ENCODE results near the gene PMEPA1.

The PMEPA1 gene

DNA sequence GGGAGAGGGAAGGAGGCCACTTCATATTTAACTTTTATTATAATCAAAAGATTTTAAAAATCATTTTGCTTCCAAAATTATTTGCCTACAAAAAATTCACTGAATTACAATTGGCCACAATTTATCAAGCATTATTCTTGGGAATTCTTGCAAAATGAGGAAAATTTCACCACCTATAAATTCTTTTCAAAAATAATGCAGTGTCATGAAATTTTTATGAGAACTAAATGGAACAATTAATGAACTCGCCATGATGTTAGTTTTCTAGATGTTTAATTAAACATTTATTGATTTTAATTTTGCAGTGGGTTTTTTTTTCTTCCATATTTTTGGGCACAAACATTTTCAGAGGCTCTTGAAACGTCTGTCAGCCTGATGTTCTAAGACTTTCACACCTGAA lies 83.8 kb downstream of the PMEPA1 start:
- DNase-seq (ENCODE audit: low read depth in 1 of 2, low spot score in 1 of 2): no peak

DNA sequence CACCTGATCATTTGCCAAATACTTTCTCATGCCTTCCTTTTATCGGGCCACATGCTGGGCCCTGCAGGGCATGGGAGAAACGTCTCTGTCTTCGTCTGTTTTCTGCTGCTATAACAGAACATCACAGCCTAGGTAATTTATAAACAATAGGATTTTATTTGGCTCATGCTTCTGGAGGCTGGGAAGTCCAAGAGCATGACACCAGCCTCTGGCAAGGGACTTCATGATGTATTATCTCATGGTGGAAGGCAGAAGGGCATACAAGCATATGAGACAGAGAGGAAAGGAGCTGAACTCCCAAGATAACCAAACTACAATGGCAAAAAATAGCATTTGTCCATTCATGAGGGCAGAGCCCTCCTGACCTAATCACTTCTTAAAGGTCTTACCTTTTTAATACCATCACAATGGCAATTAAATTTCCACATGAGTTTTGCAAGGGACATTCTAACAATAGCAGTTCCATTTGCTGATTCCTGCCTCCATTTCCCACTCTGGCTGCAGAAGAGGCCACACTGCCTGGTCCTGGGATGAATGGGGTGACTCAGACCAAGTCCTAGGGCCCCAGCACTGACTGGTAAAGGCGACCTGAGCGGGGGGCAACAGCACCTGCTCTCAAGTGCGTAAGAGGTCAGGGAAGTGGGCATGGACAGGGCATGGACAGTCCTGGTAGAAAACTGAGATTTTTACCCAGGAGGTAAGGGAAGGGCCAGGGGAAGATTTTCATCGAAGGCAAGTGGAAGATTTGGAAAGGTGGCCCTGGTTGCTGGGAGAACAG lies 84.4 kb downstream of the PMEPA1 start:
- DNase-seq (ENCODE audit: low read depth in 1 of 2, low spot score in 1 of 2): no peak

DNA sequence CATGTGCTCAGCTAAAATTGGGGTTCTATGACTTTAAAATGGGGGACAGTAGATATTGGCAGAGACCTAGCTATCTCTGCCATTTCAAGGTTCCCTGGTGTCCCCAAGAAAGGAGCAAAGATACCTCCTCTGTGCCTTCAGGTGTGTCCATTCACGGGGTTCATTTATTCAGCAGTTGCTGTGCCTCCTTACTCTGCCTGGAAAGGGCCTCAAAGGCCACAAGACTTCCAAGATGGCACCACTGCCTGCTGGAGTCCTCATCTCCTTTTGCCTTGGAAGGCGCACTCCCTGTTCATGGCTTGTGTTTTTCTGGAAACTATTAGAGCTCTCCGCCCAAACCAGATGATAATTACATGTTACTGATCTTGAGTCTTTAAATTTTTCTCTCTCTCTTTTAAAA lies 85.7 kb downstream of the PMEPA1 start:
- no peak for DNase-seq (ENCODE audit: low read depth in 1 of 2, low spot score in 1 of 2)

DNA sequence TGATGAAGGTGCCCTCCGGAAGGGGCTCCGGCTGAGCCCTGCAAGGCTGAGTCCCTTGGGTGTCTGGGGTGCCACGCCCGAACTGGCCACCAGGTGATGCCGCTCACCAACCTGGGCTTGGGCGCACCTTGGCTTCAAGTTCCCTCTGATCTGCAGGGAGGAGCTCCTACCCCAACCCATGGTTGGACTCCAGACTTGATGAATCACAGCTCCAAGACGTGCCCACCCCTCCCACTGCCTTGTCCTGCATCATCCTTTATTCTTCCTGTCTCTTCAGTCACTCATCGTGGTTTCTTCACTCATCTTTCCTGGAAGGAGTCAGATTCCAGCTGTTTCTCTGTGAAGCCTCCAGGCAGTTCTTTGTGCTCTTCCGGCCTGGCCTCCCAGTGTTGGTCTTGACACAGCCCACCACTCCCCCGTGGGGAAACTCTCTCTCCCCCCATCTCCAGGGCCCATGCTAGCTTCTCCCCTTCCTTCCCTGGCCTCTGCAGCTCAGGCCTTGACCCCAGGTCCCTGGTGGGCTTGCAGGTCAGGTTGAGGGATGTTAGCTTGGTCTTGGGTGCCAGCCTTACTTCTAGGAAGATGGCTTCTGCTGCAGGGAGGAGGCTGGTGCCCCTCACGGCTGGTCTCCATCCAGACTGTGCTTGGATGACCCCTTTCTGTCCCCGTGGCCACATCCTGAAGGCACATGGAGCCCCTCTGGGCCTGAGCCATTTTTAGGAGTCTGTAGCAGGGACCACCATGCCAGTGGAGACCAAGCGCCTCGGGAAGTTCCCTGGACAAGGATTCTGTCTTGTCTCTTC lies 87.0 kb downstream of the PMEPA1 start:
- DNase-seq (ENCODE audit: low read depth in 1 of 2, low spot score in 1 of 2): peak; percentile 52 to 58

DNA sequence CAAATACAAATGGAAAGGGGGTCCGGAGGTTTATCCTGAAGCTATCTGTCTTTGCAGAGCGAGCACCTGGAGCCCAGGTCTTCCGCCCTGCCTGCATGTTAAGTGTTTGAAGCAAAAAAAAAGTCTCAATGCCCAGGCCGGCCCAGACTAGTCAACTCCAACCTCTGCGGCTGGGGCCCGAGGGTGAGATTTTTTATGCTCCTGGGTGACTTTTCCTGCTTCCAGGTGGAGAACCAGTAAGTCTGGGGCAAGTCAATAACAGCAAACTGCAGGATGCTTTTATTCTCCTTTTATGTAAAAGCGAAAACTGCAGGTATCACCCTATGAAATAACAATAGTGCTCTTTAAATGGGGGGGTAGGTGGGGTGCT lies 87.6 kb downstream of the PMEPA1 start:
- DNase-seq (ENCODE audit: low read depth in 1 of 2, low spot score in 1 of 2): no peak

DNA sequence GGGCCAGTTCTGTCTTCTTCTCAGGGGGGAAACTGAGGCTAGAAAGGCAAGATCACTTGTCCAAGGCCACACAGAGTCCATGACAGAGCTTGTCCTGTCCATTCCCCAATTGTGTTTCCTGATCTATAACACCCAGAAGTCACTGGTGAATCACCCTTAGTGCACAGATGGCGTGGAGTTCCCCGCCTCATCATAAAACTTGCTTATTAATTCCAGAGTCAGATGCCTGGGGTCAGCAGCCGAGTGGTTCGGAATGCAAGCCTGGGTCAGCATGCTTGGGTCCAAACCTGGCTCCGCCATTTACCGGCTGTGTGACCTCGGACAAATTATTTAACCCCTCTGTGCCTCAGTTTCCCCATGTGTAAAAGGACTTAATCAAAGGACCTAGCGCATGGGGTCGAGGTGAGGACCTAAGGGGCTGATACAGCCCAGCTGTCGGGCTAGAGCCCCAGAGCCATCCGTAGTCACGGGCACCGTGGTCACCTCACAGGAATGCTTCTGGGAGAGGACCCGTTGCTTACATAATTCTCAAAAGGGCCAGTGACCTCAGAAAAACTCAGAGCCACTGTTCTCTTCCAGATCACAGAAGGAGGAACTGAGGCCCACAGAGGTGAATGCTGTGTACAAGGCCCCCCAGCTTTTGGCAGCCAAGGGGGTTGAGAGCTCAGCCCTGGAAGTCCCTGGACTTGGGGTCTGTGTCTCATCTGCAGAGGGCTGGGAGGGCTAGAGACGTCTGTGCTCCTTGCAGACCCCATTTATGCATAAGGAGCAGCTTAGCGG lies 88.2 kb downstream of the PMEPA1 start:
- no peak for DNase-seq (ENCODE audit: low read depth in 1 of 2, low spot score in 1 of 2)

DNA sequence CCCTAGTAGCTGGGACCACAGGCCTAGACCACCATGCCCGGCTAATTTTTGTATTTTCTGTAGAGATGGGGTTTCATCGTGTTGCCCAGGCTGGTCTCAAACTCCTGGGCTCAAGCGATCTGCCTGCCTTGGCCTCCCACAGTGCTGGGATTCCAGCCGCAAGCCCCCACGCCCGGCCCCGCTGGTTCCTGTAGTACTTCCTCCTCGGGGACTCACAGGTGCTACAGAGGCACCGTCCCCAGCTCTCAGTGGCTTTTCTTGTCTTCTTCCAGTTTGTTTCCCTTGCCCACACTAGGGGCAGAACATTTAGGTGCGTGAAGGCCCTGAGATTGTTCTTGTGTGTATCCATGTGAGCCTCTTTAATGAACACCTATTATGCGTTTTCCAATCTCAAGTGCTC lies 88.8 kb downstream of the PMEPA1 start:
- DNase-seq (ENCODE audit: low read depth in 1 of 2, low spot score in 1 of 2): no peak

DNA sequence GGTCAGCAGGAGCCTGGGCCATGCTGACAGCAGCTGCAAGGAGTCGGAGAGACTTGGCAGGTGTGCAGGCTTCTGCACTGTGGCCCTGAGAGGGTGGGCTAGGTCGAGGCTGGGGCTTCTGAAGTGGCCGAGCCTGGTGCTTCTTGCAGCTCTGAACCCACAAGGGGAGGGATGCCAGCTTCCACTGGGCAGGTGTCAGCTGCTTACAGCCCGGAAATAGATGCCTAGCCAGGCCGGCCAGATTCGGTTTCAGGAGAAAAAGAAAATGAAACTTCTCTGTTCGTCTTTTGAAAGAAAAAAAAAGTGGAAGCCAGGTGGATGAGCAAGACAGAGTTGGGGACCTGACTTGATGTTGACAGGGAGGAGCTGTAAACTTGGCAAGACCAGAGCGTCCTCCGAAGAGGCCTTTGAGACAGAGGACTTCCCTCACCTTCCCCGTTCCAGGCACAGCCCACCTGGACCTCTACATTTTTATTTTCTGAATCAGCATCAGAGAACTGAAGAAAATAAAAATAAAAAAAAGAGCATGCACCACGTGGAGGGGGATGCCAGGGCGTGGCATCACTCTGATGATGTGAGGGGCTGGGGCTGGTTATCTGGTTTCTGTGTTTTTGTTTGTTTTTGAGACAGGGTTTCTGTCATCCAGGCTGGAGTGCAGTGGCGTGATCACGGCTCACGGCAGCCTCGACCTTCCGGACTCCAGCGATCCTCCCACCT lies 89.4 kb downstream of the PMEPA1 start, which contains the start of gene ZBP1:
Gene ZBP1, minus strand, starts transcription at position 153 of the 717 bp plus-strand sequence. Its CDS starts 131 bp downstream, at position 22.
- DNase-seq (ENCODE audit: low read depth in 1 of 2, low spot score in 1 of 2): no peak

DNA sequence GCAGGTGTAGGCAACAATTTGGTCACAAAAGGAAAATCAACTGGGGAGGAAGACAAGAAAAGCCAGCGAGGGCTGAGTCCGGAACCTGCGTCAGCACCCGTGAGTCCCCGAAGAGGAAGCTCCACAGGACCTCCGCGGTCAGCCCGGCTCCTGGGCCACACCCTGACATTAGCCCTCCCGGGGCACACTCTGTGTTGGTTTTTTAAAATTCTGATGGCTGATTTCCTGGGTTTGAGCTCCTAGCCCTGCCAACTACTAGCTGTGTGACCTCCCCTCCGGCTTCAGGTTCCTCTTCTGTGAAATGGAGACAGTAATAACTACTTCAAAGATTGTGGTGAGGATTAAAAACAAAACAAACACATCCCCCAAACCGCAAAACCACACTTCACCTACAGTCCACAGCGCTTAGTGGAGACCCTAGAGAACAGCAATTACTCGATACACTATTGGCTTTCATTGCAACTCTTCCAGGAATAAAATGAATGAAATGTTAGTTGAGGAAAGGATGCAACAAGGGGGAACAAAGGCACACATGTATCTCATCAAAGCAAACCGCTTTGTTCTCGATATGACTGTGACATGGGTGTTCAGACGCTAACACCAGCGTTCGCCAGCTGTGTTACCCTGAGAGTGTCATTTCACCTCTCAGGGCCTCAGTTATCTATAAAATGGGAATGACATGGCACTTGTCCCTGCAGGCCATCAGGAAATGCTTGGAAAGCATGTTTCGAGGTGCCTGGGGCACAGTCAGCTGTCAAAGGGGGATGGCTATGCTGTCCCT lies 90.6 kb downstream of the PMEPA1 start:
- DNase-seq (ENCODE audit: low read depth in 1 of 2, low spot score in 1 of 2): peak in 1 of 2 donors; percentile 44

DNA sequence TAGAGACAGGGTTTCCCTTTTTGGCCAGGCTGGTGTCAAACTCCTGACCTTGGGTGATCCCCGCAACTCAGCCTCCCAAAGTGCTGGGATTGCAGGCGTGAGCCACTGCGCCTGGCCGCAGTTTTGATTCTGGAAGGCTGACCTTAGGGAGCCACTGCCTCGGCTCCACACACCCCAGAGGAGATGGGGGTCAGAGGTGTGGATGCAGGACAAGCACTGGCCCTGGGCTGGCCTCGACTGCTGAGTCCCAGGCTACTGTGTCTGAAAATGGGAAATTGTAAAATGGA lies 91.1 kb downstream of the PMEPA1 start:
- DNase-seq (ENCODE audit: low read depth in 1 of 2, low spot score in 1 of 2): no peak

DNA sequence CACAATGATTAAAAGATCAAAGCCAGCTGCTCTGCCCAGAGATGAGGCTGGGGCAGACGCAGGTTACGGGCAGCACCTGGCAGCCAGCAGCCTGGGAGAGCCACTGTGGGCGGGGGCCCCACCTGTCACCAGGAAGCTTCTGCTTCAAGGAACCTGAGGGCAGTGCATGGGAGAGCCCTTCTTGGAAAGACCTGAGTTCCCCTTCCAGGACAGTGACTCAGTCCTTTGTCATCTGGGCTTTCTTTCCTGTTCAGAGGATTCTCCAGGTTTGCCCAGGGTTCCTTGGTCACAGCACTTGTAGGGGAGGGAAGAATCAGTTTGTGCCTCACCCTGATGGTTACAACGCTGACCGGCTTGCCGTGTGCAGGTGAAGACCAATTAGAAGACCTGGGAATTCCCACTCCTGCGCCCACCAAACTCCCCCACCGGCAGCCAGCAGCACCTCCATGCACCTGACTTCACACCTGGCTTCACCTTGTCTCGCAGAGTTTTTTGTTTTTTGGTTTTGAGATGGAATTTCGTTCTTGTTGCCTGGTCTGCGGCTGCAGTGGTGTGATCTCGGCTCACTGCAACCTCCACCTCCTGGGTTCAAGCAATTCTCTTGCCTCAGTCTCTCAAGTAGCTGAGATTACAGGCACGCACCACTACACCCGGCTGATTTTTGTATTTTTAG lies 91.6 kb downstream of the PMEPA1 start:
- DNase-seq (ENCODE audit: low read depth in 1 of 2, low spot score in 1 of 2): no peak

DNA sequence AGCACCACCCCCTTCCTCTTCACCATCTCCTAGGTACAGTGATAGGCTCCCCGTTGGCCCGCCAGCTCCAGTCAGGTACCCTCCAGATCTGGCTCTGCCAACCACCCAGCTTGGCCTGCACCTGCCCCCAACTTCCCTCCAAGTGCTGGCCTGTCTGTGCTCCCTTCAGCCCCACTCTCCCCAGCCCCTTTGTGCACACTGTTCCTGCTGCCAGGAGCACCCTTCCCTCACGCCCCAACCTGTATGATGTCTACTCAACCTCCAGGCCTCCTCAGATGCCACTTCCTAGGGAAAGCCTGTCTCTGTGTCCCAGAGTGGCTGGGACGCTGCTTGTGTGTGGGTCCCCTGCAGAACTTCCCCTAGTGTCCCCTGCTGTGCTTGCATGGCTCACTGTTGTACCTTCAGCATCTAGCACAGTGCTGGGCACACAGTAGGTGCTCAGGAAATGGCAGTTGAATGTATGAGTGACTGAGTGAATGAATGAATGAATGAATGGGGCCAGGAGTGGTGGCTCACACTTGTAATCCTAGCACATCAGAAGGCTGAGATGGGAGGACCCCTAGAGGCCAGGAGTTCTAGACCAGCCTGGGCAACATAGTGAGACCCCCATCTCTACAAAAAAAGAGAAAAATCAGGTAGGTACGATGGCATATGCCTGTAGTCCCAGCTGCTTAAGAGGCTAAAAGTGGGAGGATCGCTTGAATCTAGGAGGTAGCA lies 92.6 kb downstream of the PMEPA1 start:
- DNase-seq (ENCODE audit: low read depth in 1 of 2, low spot score in 1 of 2): no peak

DNA sequence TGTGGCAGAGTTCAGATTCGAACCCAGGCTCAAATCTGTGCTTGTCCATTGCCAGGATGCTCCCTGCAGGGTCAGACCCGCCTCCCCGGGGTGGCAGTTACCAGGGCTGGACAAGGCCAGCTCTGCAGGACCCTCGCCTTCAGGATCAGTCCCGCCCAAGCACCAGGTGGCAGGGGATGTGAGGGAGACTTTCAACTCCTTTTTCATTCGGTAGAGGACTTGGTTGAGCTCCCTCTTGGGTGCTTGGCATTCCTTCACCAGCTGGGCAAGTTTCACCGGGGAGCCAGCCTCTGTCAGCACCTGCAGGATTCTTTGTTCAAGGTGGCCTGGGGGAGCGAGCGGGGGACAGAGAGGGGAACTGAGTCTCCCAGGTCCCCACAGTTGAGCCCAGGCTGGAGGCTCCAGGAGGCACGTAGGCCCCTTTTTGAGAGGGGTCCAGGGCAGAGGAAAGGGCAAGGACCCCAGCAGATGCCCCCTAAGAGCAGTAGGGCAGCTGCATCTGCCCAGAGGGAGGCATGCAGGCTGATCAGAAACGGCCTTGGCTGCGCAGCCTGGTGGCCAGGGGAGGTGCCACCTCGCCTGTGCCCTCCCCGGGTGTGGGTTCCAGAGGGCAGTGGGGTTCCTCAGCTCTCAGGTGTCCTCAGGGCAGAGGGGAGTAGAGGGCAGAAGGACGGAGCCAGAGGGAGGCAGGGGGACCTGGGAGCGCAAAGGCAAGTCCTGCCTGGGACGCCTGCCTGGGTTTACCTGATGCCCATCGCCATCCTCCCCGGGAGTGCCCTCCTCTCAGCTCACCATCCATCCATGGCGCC lies 93.5 kb downstream of the PMEPA1 start:
- DNase-seq (ENCODE audit: low read depth in 1 of 2, low spot score in 1 of 2): no peak

DNA sequence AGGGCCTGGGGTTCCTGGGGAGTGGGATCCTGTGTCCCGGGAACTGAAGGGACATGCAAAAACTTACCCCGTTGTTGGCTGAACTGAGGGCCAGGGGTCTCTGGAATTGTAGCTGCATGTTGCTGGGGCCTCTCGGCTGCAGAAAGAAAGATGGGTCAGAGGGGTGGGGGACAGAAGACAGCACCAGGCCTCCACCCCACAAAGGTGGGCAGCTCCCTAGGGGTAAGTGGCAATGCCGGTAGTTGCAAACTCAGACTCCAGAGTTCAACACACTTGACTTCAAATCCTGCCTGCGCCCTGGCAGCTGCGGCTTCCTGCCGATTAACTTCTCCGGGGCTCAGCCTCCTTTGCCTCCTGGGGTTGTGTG lies 94.4 kb downstream of the PMEPA1 start:
- DNase-seq (ENCODE audit: low read depth in 1 of 2, low spot score in 1 of 2): no peak

DNA sequence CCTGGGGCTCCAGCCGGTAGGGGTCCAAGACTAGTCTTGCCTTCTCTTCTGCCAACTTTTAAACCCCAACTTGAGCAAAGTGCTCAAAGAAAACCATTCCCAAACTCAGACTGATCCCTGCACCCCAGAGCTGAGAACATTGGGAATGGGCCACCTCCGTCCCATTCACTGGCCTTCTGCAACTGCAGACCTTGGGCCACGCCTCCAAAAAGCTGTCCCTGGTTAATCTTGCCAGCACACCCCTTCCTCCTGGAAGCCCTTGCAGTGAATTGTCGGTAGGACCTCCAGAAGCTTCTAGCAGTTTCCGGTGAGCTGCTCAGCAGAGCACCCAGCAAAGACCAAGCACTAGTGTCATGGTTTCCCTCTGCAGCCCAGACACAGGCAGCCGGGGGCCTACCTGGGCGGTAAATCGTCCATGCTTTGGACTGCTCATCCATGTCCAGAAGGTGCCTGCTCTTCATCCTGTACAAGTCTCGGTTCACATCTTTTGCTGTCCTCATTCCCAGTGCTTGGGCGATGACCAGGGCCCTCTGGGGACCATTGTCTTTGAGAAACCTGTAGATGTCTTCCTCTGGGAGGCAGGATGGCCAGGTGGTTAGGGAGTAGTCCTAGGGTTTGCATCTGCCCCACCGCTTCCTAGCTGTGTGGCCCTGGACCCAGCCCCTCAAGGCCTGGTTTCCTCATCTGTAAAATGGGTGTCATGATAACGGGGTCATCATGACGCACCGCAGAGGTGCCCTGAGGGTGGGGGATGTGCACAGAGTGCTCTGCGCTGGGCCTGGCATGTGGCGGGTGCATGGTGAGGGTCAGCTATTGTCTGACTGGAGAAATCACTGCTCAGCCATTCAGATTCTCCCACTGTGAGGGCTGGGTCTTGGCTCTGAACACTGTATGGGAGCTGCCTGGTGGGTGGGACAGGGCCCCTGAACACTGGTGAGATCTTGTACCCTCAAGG lies 95.0 kb downstream of the PMEPA1 start:
- no peak for DNase-seq (ENCODE audit: low read depth in 1 of 2, low spot score in 1 of 2)

DNA sequence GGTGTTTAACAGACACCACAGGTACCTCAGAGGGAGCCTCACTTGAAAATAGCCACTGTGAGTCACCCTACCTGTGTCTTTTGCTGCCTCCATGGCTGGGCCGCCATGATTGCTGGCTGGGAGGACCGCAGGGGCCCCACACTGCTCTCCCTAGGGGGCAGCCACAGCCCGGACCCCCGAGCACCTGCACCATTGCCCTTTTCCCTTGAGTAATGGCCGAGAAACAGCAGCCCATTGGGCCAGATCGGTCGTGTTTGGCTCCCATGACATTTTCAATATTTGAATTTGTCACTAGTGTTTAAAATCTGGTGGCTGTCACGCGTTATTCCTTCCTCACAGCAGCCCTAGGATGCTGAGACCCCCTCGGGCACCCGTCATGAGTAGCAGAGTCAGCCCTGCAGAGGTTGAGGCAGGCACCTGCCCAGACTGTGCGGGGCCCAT lies 96.3 kb downstream of the PMEPA1 start:
- DNase-seq (ENCODE audit: low read depth in 1 of 2, low spot score in 1 of 2): no peak

DNA sequence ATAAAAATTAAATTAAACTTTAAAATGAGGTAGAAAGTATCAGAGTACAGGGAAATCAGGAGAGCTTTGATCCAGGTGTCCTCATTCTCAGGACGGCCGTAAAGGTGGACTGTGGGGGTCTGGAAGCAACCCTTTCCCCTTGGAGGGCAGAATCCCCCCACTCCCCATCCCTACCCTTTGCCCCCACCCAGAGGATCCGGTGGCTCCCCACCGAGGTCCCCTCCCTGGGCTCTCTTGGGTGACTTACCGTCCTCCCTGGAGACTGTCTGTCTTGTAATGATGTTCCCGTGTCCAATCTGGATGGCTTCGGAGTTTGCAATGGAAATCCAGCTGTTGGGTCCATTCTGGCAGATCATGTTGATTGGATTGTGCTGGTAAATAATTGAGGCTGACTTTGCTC lies 96.9 kb downstream of the PMEPA1 start:
- DNase-seq (ENCODE audit: low read depth in 1 of 2, low spot score in 1 of 2): no peak
